Right lobe of liver (tissue), 4 donors: ENCODE measurements around the gene MUC5AC.
A peak's percentile ranks its signal among the peaks of the same experiment; 100 is the strongest.

Source experiments
- CTCF ChIP-seq, 4 donors: fragments of 200-600 bp in 3 of 4; fragments of 450-650 bp in 1 of 4; IDR thresholded peaks; one replicate each; pipeline versions ENCODE4 v1.5.1 to v1.8.0; 2016 to 2022; ENCODE audit warnings: antibody characterized with exemption in 4 of 4, mild to moderate bottlenecking in 2 of 4
- POLR2A ChIP-seq: fragments of 450-650 bp; IDR thresholded peaks from one replicate; pipeline ENCODE4 v1.6.1; 2017; ENCODE audit warnings: antibody characterized with exemption, mild to moderate bottlenecking
- donor health status: DM: no; HTN: no; CAD: no.
- donor health status: DM: no; HTN: no; CAD: no.
- donor health status: DM: no; HTN: yes; CAD: no.

- TF ChIP-seq CTCF (IDR thresholded peaks at IDR 0.05) (peak; percentile 80 to 96 (median 90)), POLR2A (no peak)
Observed at GRCh38 chr11:1202776-1203504, 45.2 kb downstream of the MUC5AC start.
